HepG2 (cell line): Measurements from ENCODE around the gene THOC6. TPM values are rescaled to one million over a fixed set of nuclear protein-coding genes. Genes with fewer than 3 reads are reported as not detected.
A peak's percentile ranks its signal among the peaks of the same experiment; 100 is the strongest.

ENCODE experiments used
- ARID5B ChIP-seq: IDR thresholded peaks from 2 replicates; pipeline ENCODE4 v1.4.0; 2020; ENCODE audit warnings: mild to moderate bottlenecking, missing genetic modification reagents
- DZIP1 ChIP-seq: sonication (generic); formaldehyde crosslinking; IDR thresholded peaks from 2 replicates; pipeline ENCODE4 v1.5.0; 2020; ENCODE audit warnings: mild to moderate bottlenecking, missing genetic modification reagents
- ELF4 ChIP-seq: sonication (generic); formaldehyde crosslinking; IDR thresholded peaks from 2 replicates; pipeline ENCODE4 v1.5.0; 2020; ENCODE audit warnings: missing genetic modification reagents, mild to moderate bottlenecking, moderate library complexity, borderline replicate concordance
- EZH2 ChIP-seq: conservative IDR thresholded peaks from 2 replicates; pipeline ENCODE4 v1.6.1; 2012; ENCODE audit warnings: mild to moderate bottlenecking, low read depth, low read length, moderate library complexity
- GATAD1 ChIP-seq: IDR thresholded peaks from 2 replicates; pipeline ENCODE4 v1.6.1; 2016; ENCODE audit warnings: missing genetic modification reagents, missing compliant biosample characterization
- KLF11 ChIP-seq: IDR thresholded peaks from 2 replicates; pipeline ENCODE4 v1.6.1; 2016; ENCODE audit warnings: missing compliant biosample characterization
- MAZ ChIP-seq, 2 experiments: sonication (generic) in 1 of 2; formaldehyde crosslinking in 1 of 2; IDR thresholded peaks; 2 replicates each; pipeline versions ENCODE4 v1.5.0 to v1.6.1; 2012 to 2020; ENCODE audit warnings: low read depth in 2 of 2, mild to moderate bottlenecking in 2 of 2, borderline replicate concordance in 1 of 2, improper control_type of control experiment in 1 of 2, low read length in 1 of 2, missing genetic modification reagents in 1 of 2, moderate library complexity in 1 of 2
- NR1H2 ChIP-seq: sonication (generic); formaldehyde crosslinking; IDR thresholded peaks from 2 replicates; pipeline ENCODE4 v1.8.1; 2022; ENCODE audit warnings: low read depth, missing genetic modification reagents, borderline replicate concordance
- RARG ChIP-seq: sonication (generic); formaldehyde crosslinking; IDR thresholded peaks from 2 replicates; pipeline ENCODE4 v1.4.0; 2020; ENCODE audit warnings: low read depth, mild to moderate bottlenecking, missing genetic modification reagents
- RFXAP ChIP-seq: sonication (generic); formaldehyde crosslinking; IDR thresholded peaks from 2 replicates; pipeline ENCODE4 v1.4.0; 2020; ENCODE audit warnings: missing genetic modification reagents, borderline replicate concordance
- SP4 ChIP-seq: sonication (generic); formaldehyde crosslinking; IDR thresholded peaks from 2 replicates; pipeline ENCODE4 v1.8.1; 2023; ENCODE audit warnings: mild to moderate bottlenecking, missing genetic modification reagents
- TEF ChIP-seq: sonication (generic); formaldehyde crosslinking; IDR thresholded peaks from 2 replicates; pipeline ENCODE4 v1.5.0; 2020; ENCODE audit warnings: missing genetic modification reagents
- XRCC5 ChIP-seq: fragments of 200-400 bp; formaldehyde crosslinking; optimal IDR thresholded peaks from 2 replicates; pipeline ENCODE3; 2017; ENCODE audit warnings: mild to moderate bottlenecking, low read length
- ZBTB38 ChIP-seq: sonication (generic); formaldehyde crosslinking; IDR thresholded peaks from 2 replicates; pipeline ENCODE4 v1.5.1; 2020; ENCODE audit warnings: mild to moderate bottlenecking, missing genetic modification reagents
- ZNF121 ChIP-seq: sonication (generic); formaldehyde crosslinking; IDR thresholded peaks from 2 replicates; pipeline ENCODE4 v1.5.0; 2020; ENCODE audit warnings: mild to moderate bottlenecking, missing genetic modification reagents
- ZNF264 ChIP-seq: sonication (generic); formaldehyde crosslinking; IDR thresholded peaks from 2 replicates; pipeline ENCODE4 v1.4.0; 2020; ENCODE audit warnings: missing genetic modification reagents
- ZNF431 ChIP-seq: sonication (generic); formaldehyde crosslinking; IDR thresholded peaks from 2 replicates; pipeline ENCODE4 v1.9.0; 2022; ENCODE audit warnings: missing genetic modification reagents, low read depth, mild to moderate bottlenecking, borderline replicate concordance
- polyA plus RNA-seq, 8 experiments: library from polyadenylated mRNA; depleted of rRNA in 3 of 8; stranded (reverse) in 7 of 8; unstranded in 1 of 8; fragments of >200 nt; fragmentation: Illumina TruSeq in 4 of 8; extraction: Trizol in 4 of 8; gene quantifications; 2 replicates each; pipeline versions ENCODE4 v1.2.1 to v1.2.3, GENCODE V29; 2011 to 2016; ENCODE audit warnings: low read depth in 4 of 8, missing spikeins in 1 of 8, mixed read lengths in 1 of 8; ENCODE audit not compliant: insufficient read depth in 1 of 8
- total RNA-seq, 5 experiments: library from RNA; depleted of rRNA; stranded (reverse); fragments of >200 nt; fragmentation: Illumina TruSeq; extraction: Trizol; gene quantifications; 2 replicates each; pipeline ENCODE4 v1.2.3, GENCODE V29; 2016; ENCODE audit warnings: low read depth in 1 of 5
- TF ChIP-seq, protein P1 (sequence below): sonication (generic); formaldehyde crosslinking; IDR thresholded peaks from 2 replicates; pipeline ENCODE4 v1.9.0; 2022; ENCODE audit warnings: low read depth, missing genetic modification reagents
- TF ChIP-seq, protein P2 (sequence below): sonication (generic); formaldehyde crosslinking; IDR thresholded peaks from 2 replicates; pipeline ENCODE4 v1.5.1; 2020; ENCODE audit warnings: missing genetic modification reagents, mild to moderate bottlenecking, borderline replicate concordance

Gene THOC6
- total and polyA plus RNA-seq, 2 of the 13 experiments (the other 11 are each of a cell fraction or from before 2014, with no cell fraction given): 32.1 to 37.0 TPM

DNA sequence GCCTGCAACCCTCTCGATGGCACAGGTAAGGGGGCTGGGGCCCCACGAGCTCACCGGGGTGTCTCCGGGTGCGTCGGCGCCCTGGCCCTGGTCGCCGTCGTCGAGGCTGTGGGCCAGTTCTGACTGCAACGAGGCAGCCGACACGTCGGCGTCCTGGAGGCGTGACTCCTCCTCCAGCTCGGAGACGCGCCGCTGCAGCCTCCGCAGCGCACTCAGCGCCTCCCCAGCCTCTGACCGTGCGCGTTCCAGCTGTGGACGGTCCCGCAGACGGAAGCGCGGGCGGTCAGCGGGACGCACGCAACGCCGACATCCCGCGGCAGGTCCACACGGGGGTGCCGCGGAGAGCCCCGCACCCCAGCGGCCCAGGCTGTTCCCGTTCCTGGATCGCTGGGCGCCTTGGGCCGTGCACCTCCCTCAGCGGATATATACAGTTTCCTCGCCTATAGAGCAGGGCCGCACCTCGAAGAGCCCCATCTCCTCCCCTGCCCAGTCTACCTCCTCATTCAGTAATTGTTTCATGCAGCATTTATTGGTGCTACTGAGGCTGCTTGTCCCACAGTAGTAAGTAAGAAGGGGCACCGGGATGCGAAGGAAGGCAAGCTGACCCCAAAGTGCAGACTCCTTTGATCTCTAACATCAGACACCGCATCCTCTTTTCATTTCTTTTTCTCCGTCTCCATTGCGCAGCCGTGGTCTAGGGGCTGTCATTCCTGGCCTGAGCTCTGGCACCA, 5.8 kb downstream of the THOC6 start (continued):
- no peak for TF ChIP-seq DZIP1 (CRISPR knock-in tag)
- TF ChIP-seq, protein P1, sequence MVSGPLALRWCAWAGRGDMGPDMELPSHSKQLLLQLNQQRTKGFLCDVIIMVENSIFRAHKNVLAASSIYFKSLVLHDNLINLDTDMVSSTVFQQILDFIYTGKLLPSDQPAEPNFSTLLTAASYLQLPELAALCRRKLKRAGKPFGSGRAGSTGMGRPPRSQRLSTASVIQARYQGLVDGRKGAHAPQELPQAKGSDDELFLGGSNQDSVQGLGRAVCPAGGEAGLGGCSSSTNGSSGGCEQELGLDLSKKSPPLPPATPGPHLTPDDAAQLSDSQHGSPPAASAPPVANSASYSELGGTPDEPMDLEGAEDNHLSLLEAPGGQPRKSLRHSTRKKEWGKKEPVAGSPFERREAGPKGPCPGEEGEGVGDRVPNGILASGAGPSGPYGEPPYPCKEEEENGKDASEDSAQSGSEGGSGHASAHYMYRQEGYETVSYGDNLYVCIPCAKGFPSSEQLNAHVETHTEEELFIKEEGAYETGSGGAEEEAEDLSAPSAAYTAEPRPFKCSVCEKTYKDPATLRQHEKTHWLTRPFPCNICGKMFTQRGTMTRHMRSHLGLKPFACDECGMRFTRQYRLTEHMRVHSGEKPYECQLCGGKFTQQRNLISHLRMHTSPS: no peak
- peak; percentile 95 for TF ChIP-seq EZH2
- no peak for TF ChIP-seq ELF4 (CRISPR knock-in tag)
- no peak for TF ChIP-seq TEF
- TF ChIP-seq ZBTB38 (CRISPR knock-in tag): 0 out of 2 replicates have a peak, but pooled peaks have one; percentile 37
- no peak for TF ChIP-seq SP4 (CRISPR knock-in tag)
- no peak for TF ChIP-seq ZNF121
- no peak for TF ChIP-seq MAZ (IDR thresholded peaks at IDR 0.05; ENCODE audit: borderline replicate concordance, low read depth, low read length)
- 0 out of 2 replicates have a peak, but pooled peaks have one; percentile 23 for TF ChIP-seq MAZ (CRISPR knock-in tag; IDR thresholded peaks at IDR 0.05; ENCODE audit: low read depth)
- no peak for TF ChIP-seq KLF11 (CRISPR knock-in tag)
- no peak for TF ChIP-seq ZNF264 (CRISPR knock-in tag)
- TF ChIP-seq, protein P2, sequence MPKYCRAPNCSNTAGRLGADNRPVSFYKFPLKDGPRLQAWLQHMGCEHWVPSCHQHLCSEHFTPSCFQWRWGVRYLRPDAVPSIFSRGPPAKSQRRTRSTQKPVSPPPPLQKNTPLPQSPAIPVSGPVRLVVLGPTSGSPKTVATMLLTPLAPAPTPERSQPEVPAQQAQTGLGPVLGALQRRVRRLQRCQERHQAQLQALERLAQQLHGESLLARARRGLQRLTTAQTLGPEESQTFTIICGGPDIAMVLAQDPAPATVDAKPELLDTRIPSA: no peak
- no peak for TF ChIP-seq NR1H2 (CRISPR knock-in tag)
- TF ChIP-seq ARID5B (CRISPR knock-in tag): no peak
- no peak for TF ChIP-seq GATAD1 (CRISPR knock-in tag)
- TF ChIP-seq XRCC5: no peak
- TF ChIP-seq RFXAP (CRISPR knock-in tag): no peak
- TF ChIP-seq RARG: no peak
- no peak for TF ChIP-seq ZNF431 (CRISPR knock-in tag)
